HEK293 (cell line): ENCODE data around the gene EIF5A.
A peak's percentile ranks its signal among the peaks of the same experiment; 100 is the strongest.

Experiments used
- GFI1B ChIP-seq: fragments of 450-650 bp; formaldehyde crosslinking; IDR thresholded peaks from 2 replicates; pipeline ENCODE4 v1.5.1; 2016; ENCODE audit warnings: missing biosample characterization, missing genetic modification characterization
- HOXD13 ChIP-seq: sonication (generic); formaldehyde crosslinking; IDR thresholded peaks from 2 replicates; pipeline ENCODE4 v1.8.0; 2022; ENCODE audit warnings: missing genetic modification reagents, borderline replicate concordance
- IKZF3 ChIP-seq: fragments of 450-650 bp; IDR thresholded peaks from 2 replicates; pipeline ENCODE4 v1.5.0; 2018; ENCODE audit warnings: missing biosample characterization, mild to moderate bottlenecking, missing genetic modification characterization, moderate library complexity
- OVOL3 ChIP-seq: fragments of 450-650 bp; formaldehyde crosslinking; IDR thresholded peaks from 2 replicates; pipeline ENCODE4 v1.5.1; 2016; ENCODE audit warnings: missing biosample characterization, missing genetic modification characterization
- ZBTB8A ChIP-seq: fragments of 450-650 bp; formaldehyde crosslinking; IDR thresholded peaks from 2 replicates; pipeline ENCODE4 v1.5.1; 2016; ENCODE audit warnings: missing biosample characterization, missing genetic modification characterization
- ZFHX2 ChIP-seq: fragments of 450-650 bp; formaldehyde crosslinking; conservative IDR thresholded peaks from 2 replicates; pipeline ENCODE4 v1.5.1; 2016; ENCODE audit warnings: missing biosample characterization, missing genetic modification characterization
- ZNF114 ChIP-seq: fragments of 450-650 bp; formaldehyde crosslinking; IDR thresholded peaks from 2 replicates; pipeline ENCODE4 v1.5.0; 2017; ENCODE audit warnings: missing biosample characterization, missing genetic modification characterization
- ZNF366 ChIP-seq: fragments of 450-650 bp; formaldehyde crosslinking; conservative IDR thresholded peaks from 2 replicates; pipeline ENCODE4 v1.5.1; 2016; ENCODE audit warnings: missing biosample characterization, missing genetic modification characterization
- ZNF501 ChIP-seq: fragments of 450-650 bp; formaldehyde crosslinking; IDR thresholded peaks from 2 replicates; pipeline ENCODE4 v1.5.1; 2016; ENCODE audit warnings: missing biosample characterization, missing genetic modification characterization
- ZNF561 ChIP-seq: fragments of 450-650 bp; IDR thresholded peaks from 2 replicates; pipeline ENCODE4 v1.5.1; 2018; ENCODE audit warnings: missing biosample characterization, missing genetic modification characterization, borderline replicate concordance
- ZNF585B ChIP-seq: fragments of 450-650 bp; formaldehyde crosslinking; IDR thresholded peaks from 2 replicates; pipeline ENCODE4 v1.5.1; 2016; ENCODE audit warnings: missing biosample characterization, missing genetic modification characterization
- ZNF600 ChIP-seq: fragments of 450-650 bp; formaldehyde crosslinking; IDR thresholded peaks from 2 replicates; pipeline ENCODE4 v1.5.1; 2016; ENCODE audit warnings: missing biosample characterization, missing genetic modification characterization
- ZNF610 ChIP-seq: fragments of 450-650 bp; formaldehyde crosslinking; IDR thresholded peaks from 2 replicates; pipeline ENCODE4 v1.5.1; 2016; ENCODE audit warnings: missing biosample characterization, missing genetic modification characterization, borderline replicate concordance
- ZNF664 ChIP-seq: fragments of 450-650 bp; formaldehyde crosslinking; IDR thresholded peaks from 2 replicates; pipeline ENCODE4 v1.5.1; 2016; ENCODE audit warnings: missing biosample characterization, missing genetic modification characterization
- ZNF776 ChIP-seq: fragments of 450-650 bp; formaldehyde crosslinking; IDR thresholded peaks from 2 replicates; pipeline ENCODE4 v1.5.0; 2017; ENCODE audit warnings: missing biosample characterization, missing genetic modification characterization, borderline replicate concordance
- ZNF843 ChIP-seq: fragments of 450-650 bp; formaldehyde crosslinking; IDR thresholded peaks from 2 replicates; pipeline ENCODE4 v1.5.1; 2016; ENCODE audit warnings: missing biosample characterization, missing genetic modification characterization
- ZSCAN30 ChIP-seq: fragments of 450-650 bp; IDR thresholded peaks from 2 replicates; pipeline ENCODE4 v1.5.1; 2018; ENCODE audit warnings: missing biosample characterization, mild to moderate bottlenecking, missing genetic modification characterization, moderate library complexity
- TF ChIP-seq, protein P1 (sequence below): fragments of 450-650 bp; formaldehyde crosslinking; IDR thresholded peaks from 2 replicates; pipeline ENCODE4 v1.5.1; 2017; ENCODE audit warnings: missing biosample characterization, mild to moderate bottlenecking, missing genetic modification characterization, moderate library complexity
- TF ChIP-seq, protein P2 (sequence below): fragments of 450-650 bp; formaldehyde crosslinking; IDR thresholded peaks from 2 replicates; pipeline ENCODE4 v1.5.1; 2016; ENCODE audit warnings: missing biosample characterization, missing genetic modification characterization
- TF ChIP-seq, protein P3 (sequence below): fragments of 450-650 bp; formaldehyde crosslinking; conservative IDR thresholded peaks from 2 replicates; pipeline ENCODE4 v1.5.1; 2016; ENCODE audit warnings: low read depth, missing biosample characterization, missing genetic modification characterization
- TF ChIP-seq, protein P4 (sequence below): fragments of 450-650 bp; formaldehyde crosslinking; IDR thresholded peaks from 2 replicates; pipeline ENCODE4 v1.5.1; 2016; ENCODE audit warnings: missing biosample characterization, missing genetic modification characterization
- TF ChIP-seq, protein P5 (sequence below): fragments of 450-650 bp; formaldehyde crosslinking; IDR thresholded peaks from 2 replicates; pipeline ENCODE4 v1.5.1; 2016; ENCODE audit warnings: missing biosample characterization, missing genetic modification characterization
- TF ChIP-seq, protein P6 (sequence below): fragments of 450-650 bp; formaldehyde crosslinking; conservative IDR thresholded peaks from 2 replicates; pipeline ENCODE4 v1.5.1; 2016; ENCODE audit warnings: low read depth, missing biosample characterization, missing genetic modification characterization
- TF ChIP-seq, protein P7 (sequence below): fragments of 450-650 bp; formaldehyde crosslinking; IDR thresholded peaks from 2 replicates; pipeline ENCODE4 v1.5.1; 2016; ENCODE audit warnings: missing biosample characterization, missing genetic modification characterization

EIF5A gene

DNA sequence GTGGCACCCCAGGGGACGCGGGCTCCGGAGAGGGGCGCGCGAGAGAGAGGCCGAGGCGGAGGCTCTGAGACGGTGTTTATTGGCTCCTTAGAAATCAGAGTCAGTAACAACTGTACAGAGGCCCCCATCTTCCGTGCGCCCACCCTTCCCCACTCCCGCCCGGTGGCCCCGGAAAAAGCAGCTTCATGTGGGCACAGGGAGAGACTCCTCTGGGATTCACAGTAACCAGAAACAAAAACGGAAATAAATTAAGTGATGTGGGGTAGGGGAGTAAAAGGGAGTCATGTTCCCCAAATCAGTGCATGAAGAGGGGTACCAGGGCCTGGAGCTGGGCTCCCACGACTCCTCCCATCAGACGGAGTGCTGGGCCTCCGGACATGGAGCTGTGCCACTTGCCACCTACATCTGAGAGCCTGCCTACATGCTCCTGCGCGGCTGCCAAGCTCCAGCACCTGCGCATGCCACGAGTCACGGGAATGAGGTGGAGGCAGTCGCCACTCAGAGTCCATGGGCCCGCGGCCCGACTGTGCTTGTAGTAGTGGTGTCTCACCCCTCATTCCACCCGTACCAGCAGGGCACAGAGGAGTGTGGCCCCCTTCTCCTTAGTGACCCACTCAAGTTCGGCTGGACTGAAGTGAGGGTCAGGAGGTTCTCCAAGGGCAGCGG is 8.3 kb downstream of the EIF5A start (continued):
- TF ChIP-seq ZNF501 (tag by site-specific recombination), result no peak
- TF ChIP-seq, protein P1, sequence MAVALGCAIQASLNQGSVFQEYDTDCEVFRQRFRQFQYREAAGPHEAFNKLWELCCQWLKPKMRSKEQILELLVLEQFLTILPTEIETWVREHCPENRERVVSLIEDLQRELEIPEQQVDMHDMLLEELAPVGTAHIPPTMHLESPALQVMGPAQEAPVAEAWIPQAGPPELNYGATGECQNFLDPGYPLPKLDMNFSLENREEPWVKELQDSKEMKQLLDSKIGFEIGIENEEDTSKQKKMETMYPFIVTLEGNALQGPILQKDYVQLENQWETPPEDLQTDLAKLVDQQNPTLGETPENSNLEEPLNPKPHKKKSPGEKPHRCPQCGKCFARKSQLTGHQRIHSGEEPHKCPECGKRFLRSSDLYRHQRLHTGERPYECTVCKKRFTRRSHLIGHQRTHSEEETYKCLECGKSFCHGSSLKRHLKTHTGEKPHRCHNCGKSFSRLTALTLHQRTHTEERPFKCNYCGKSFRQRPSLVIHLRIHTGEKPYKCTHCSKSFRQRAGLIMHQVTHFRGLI, result no peak
- TF ChIP-seq, protein P2, sequence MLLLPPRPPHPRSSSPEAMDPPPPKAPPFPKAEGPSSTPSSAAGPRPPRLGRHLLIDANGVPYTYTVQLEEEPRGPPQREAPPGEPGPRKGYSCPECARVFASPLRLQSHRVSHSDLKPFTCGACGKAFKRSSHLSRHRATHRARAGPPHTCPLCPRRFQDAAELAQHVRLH (tag by site-specific recombination), result no peak
- no peak for TF ChIP-seq ZNF585B (tag by site-specific recombination)
- TF ChIP-seq ZNF776 (tag by site-specific recombination), result no peak
- TF ChIP-seq ZNF114, result no peak
- TF ChIP-seq GFI1B (tag by site-specific recombination), result no peak
- TF ChIP-seq ZNF610 (tag by site-specific recombination), result no peak
- TF ChIP-seq HOXD13 (CRISPR knock-in tag), result no peak
- TF ChIP-seq ZNF366 (tag by site-specific recombination), result no peak
- TF ChIP-seq ZNF664 (tag by site-specific recombination), result no peak
- TF ChIP-seq, protein P3, sequence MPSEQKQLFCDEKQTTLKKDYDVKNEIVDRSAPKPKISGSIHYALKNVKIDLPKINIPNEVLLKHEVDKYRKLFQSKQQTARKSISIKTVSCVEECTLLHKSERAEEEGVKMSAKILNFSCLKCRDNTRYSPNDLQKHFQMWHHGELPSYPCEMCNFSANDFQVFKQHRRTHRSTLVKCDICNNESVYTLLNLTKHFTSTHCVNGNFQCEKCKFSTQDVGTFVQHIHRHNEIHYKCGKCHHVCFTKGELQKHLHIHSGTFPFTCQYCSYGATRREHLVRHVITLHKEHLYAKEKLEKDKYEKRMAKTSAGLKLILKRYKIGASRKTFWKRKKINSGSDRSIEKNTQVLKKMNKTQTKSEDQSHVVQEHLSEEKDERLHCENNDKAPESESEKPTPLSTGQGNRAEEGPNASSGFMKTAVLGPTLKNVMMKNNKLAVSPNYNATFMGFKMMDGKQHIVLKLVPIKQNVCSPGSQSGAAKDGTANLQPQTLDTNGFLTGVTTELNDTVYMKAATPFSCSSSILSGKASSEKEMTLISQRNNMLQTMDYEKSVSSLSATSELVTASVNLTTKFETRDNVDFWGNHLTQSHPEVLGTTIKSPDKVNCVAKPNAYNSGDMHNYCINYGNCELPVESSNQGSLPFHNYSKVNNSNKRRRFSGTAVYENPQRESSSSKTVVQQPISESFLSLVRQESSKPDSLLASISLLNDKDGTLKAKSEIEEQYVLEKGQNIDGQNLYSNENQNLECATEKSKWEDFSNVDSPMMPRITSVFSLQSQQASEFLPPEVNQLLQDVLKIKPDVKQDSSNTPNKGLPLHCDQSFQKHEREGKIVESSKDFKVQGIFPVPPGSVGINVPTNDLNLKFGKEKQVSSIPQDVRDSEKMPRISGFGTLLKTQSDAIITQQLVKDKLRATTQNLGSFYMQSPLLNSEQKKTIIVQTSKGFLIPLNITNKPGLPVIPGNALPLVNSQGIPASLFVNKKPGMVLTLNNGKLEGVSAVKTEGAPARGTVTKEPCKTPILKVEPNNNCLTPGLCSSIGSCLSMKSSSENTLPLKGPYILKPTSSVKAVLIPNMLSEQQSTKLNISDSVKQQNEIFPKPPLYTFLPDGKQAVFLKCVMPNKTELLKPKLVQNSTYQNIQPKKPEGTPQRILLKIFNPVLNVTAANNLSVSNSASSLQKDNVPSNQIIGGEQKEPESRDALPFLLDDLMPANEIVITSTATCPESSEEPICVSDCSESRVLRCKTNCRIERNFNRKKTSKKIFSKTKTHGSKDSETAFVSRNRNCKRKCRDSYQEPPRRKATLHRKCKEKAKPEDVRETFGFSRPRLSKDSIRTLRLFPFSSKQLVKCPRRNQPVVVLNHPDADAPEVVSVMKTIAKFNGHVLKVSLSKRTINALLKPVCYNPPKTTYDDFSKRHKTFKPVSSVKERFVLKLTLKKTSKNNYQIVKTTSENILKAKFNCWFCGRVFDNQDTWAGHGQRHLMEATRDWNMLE, result 0 out of 2 replicates have a peak, but pooled peaks have one; percentile 14
- TF ChIP-seq ZBTB8A (tag by site-specific recombination), result no peak
- no peak for TF ChIP-seq IKZF3 (tag by site-specific recombination)
- TF ChIP-seq, protein P4, sequence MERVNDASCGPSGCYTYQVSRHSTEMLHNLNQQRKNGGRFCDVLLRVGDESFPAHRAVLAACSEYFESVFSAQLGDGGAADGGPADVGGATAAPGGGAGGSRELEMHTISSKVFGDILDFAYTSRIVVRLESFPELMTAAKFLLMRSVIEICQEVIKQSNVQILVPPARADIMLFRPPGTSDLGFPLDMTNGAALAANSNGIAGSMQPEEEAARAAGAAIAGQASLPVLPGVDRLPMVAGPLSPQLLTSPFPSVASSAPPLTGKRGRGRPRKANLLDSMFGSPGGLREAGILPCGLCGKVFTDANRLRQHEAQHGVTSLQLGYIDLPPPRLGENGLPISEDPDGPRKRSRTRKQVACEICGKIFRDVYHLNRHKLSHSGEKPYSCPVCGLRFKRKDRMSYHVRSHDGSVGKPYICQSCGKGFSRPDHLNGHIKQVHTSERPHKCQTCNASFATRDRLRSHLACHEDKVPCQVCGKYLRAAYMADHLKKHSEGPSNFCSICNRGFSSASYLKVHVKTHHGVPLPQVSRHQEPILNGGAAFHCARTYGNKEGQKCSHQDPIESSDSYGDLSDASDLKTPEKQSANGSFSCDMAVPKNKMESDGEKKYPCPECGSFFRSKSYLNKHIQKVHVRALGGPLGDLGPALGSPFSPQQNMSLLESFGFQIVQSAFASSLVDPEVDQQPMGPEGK (tag by site-specific recombination), result no peak
- TF ChIP-seq ZSCAN30, result no peak
- TF ChIP-seq OVOL3, result no peak
- TF ChIP-seq ZFHX2, result no peak
- TF ChIP-seq, protein P5, sequence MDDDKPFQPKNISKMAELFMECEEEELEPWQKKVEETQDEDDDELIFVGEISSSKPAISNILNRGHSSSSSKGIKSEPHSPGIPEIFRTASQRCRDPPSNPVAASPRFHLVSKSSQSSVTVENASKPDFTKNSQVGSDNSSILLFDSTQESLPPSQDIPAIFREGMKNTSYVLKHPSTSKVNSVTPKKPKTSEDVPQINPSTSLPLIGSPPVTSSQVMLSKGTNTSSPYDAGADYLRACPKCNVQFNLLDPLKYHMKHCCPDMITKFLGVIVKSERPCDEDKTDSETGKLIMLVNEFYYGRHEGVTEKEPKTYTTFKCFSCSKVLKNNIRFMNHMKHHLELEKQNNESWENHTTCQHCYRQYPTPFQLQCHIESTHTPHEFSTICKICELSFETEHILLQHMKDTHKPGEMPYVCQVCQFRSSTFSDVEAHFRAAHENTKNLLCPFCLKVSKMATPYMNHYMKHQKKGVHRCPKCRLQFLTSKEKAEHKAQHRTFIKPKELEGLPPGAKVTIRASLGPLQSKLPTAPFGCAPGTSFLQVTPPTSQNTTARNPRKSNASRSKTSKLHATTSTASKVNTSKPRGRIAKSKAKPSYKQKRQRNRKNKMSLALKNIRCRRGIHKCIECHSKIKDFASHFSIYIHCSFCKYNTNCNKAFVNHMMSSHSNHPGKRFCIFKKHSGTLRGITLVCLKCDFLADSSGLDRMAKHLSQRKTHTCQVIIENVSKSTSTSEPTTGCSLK (tag by site-specific recombination), result no peak
- TF ChIP-seq ZNF600 (tag by site-specific recombination), result peak; percentile 46; the same call in 1 of the 2 replicates
- TF ChIP-seq ZNF561 (tag by site-specific recombination), result 0 out of 2 replicates have a peak, but pooled peaks have one; percentile 45
- no peak for TF ChIP-seq ZNF843 (tag by site-specific recombination)
- TF ChIP-seq, protein P6, sequence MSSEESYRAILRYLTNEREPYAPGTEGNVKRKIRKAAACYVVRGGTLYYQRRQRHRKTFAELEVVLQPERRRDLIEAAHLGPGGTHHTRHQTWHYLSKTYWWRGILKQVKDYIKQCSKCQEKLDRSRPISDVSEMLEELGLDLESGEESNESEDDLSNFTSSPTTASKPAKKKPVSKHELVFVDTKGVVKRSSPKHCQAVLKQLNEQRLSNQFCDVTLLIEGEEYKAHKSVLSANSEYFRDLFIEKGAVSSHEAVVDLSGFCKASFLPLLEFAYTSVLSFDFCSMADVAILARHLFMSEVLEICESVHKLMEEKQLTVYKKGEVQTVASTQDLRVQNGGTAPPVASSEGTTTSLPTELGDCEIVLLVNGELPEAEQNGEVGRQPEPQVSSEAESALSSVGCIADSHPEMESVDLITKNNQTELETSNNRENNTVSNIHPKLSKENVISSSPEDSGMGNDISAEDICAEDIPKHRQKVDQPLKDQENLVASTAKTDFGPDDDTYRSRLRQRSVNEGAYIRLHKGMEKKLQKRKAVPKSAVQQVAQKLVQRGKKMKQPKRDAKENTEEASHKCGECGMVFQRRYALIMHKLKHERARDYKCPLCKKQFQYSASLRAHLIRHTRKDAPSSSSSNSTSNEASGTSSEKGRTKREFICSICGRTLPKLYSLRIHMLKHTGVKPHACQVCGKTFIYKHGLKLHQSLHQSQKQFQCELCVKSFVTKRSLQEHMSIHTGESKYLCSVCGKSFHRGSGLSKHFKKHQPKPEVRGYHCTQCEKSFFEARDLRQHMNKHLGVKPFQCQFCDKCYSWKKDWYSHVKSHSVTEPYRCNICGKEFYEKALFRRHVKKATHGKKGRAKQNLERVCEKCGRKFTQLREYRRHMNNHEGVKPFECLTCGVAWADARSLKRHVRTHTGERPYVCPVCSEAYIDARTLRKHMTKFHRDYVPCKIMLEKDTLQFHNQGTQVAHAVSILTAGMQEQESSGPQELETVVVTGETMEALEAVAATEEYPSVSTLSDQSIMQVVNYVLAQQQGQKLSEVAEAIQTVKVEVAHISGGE (tag by site-specific recombination), result peak; percentile 20
- TF ChIP-seq, protein P7, sequence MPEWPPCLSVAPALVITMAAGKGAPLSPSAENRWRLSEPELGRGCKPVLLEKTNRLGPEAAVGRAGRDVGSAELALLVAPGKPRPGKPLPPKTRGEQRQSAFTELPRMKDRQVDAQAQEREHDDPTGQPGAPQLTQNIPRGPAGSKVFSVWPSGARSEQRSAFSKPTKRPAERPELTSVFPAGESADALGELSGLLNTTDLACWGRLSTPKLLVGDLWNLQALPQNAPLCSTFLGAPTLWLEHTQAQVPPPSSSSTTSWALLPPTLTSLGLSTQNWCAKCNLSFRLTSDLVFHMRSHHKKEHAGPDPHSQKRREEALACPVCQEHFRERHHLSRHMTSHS, result no peak
